HEK293 (cell line): ENCODE data around the gene TCF12.

ENCODE experiments used
- CTCF ChIA-PET: fragments of 350-600 bp; formaldehyde crosslinking; extraction: SDS; loops from one replicate; lab custom pipeline; 2021; ENCODE audit warnings: antibody characterized with exemption; lab: Yijun Ruan, JAX
- POLR2A ChIA-PET: fragments of 300-600 bp; formaldehyde crosslinking; extraction: SDS; loops from one replicate; lab custom pipeline; 2020; ENCODE audit warnings: antibody characterized with exemption, inconsistent platforms; lab: Yijun Ruan, JAX
- H3K27ac ChIP-seq: fragments of 200-500 bp; sonication (Bioruptor generic); 2 replicates; pipeline ENCODE4 v1.5.1; 2014; ENCODE audit warnings: low read depth, low read length, control low read depth, inconsistent platforms; ENCODE audit errors: extremely low read depth
- H3K36me3 ChIP-seq, 2 experiments: fragments of 200-500 bp in 1 of 2; sonication (Bioruptor generic) in 1 of 2; 1 replicate in 1 of 2; 2 replicates in 1 of 2; pipeline ENCODE4 v1.5.1; 2014 to 2017; ENCODE audit warnings: inconsistent platforms in 2 of 2, low read length in 2 of 2; ENCODE audit not compliant: control insufficient read depth in 2 of 2, insufficient read depth in 1 of 2
- H3K4me1 ChIP-seq: fragments of 200-500 bp; sonication (Bioruptor generic); 2 replicates; pipeline ENCODE4 v1.5.1; 2014; ENCODE audit warnings: mild to moderate bottlenecking, low read length, inconsistent platforms; ENCODE audit not compliant: control insufficient read depth, insufficient read depth
- H3K4me3 ChIP-seq: 2 replicates; pipeline ENCODE4 v1.5.1; 2011; ENCODE audit warnings: low read depth, mild to moderate bottlenecking, control low read depth, low read length, moderate library complexity
- H3K9me3 ChIP-seq: fragments of 200-500 bp; sonication (Bioruptor generic); 2 replicates; pipeline ENCODE4 v1.5.1; 2014; ENCODE audit warnings: low read depth, low read length, inconsistent platforms; ENCODE audit not compliant: control insufficient read depth, insufficient read depth
- BCL11B ChIP-seq: fragments of 450-650 bp; formaldehyde crosslinking; IDR thresholded peaks from 2 replicates; pipeline ENCODE4 v1.5.1; 2016; ENCODE audit warnings: low read depth, missing biosample characterization, missing genetic modification characterization
- HOXD13 ChIP-seq: sonication (generic); formaldehyde crosslinking; IDR thresholded peaks from 2 replicates; pipeline ENCODE4 v1.8.0; 2022; ENCODE audit warnings: missing genetic modification reagents, borderline replicate concordance
- KLF1 ChIP-seq: fragments of 450-650 bp; formaldehyde crosslinking; IDR thresholded peaks from 2 replicates; pipeline ENCODE4 v1.5.1; 2016; ENCODE audit warnings: missing biosample characterization, missing genetic modification characterization
- OVOL3 ChIP-seq: fragments of 450-650 bp; formaldehyde crosslinking; IDR thresholded peaks from 2 replicates; pipeline ENCODE4 v1.5.1; 2016; ENCODE audit warnings: missing biosample characterization, missing genetic modification characterization
- PRDM1 ChIP-seq: fragments of 450-650 bp; formaldehyde crosslinking; IDR thresholded peaks from 2 replicates; pipeline ENCODE4; 2016; ENCODE audit warnings: missing biosample characterization, missing genetic modification characterization
- REPIN1 ChIP-seq: fragments of 450-650 bp; formaldehyde crosslinking; IDR thresholded peaks from 2 replicates; pipeline ENCODE4 v1.5.1; 2017; ENCODE audit warnings: missing biosample characterization, missing genetic modification characterization, low read depth
- SCRT2 ChIP-seq: fragments of 450-650 bp; formaldehyde crosslinking; IDR thresholded peaks from 2 replicates; pipeline ENCODE4 v1.5.1; 2016; ENCODE audit warnings: missing biosample characterization, missing genetic modification characterization
- WT1 ChIP-seq: fragments of 450-650 bp; formaldehyde crosslinking; IDR thresholded peaks from 2 replicates; pipeline ENCODE4 v1.5.1; 2016; ENCODE audit warnings: missing biosample characterization, missing genetic modification characterization
- ZBTB1 ChIP-seq: fragments of 450-650 bp; formaldehyde crosslinking; IDR thresholded peaks from 2 replicates; pipeline ENCODE4 v1.5.1; 2016; ENCODE audit warnings: missing biosample characterization, missing genetic modification characterization
- ZNF121 ChIP-seq: fragments of 450-650 bp; formaldehyde crosslinking; IDR thresholded peaks from 2 replicates; pipeline ENCODE4 v1.5.1; 2016; ENCODE audit warnings: missing biosample characterization, missing genetic modification characterization
- ZNF140 ChIP-seq: fragments of 450-650 bp; formaldehyde crosslinking; IDR thresholded peaks from 2 replicates; pipeline ENCODE4 v1.5.1; 2016; ENCODE audit warnings: missing biosample characterization, missing genetic modification characterization
- ZNF362 ChIP-seq: fragments of 450-650 bp; formaldehyde crosslinking; IDR thresholded peaks from 2 replicates; pipeline ENCODE4 v1.5.1; 2016; ENCODE audit warnings: missing biosample characterization, missing genetic modification characterization
- ZNF37A ChIP-seq: fragments of 450-650 bp; IDR thresholded peaks from 2 replicates; pipeline ENCODE4 v1.5.1; 2018; ENCODE audit warnings: missing biosample characterization, missing genetic modification characterization
- ZNF449 ChIP-seq: fragments of 450-650 bp; formaldehyde crosslinking; IDR thresholded peaks from 2 replicates; pipeline ENCODE4 v1.5.1; 2017; ENCODE audit warnings: missing biosample characterization, mild to moderate bottlenecking, missing genetic modification characterization, moderate library complexity
- ZNF529 ChIP-seq: fragments of 450-650 bp; formaldehyde crosslinking; IDR thresholded peaks from 2 replicates; pipeline ENCODE4 v1.5.1; 2017; ENCODE audit warnings: missing genetic modification characterization, missing biosample characterization; ENCODE audit not compliant: insufficient replicate concordance
- ZNF585B ChIP-seq: fragments of 450-650 bp; formaldehyde crosslinking; IDR thresholded peaks from 2 replicates; pipeline ENCODE4 v1.5.1; 2016; ENCODE audit warnings: missing biosample characterization, missing genetic modification characterization
- ZNF623 ChIP-seq: fragments of 450-650 bp; formaldehyde crosslinking; IDR thresholded peaks from 2 replicates; pipeline ENCODE4 v1.5.1; 2016; ENCODE audit warnings: missing biosample characterization, missing genetic modification characterization
- ZNF658 ChIP-seq: fragments of 450-650 bp; formaldehyde crosslinking; IDR thresholded peaks from 2 replicates; pipeline ENCODE4; 2016; ENCODE audit warnings: missing biosample characterization, missing genetic modification characterization
- ZNF677 ChIP-seq: fragments of 450-650 bp; IDR thresholded peaks from 2 replicates; pipeline ENCODE4 v1.5.0; 2018; ENCODE audit warnings: missing biosample characterization, mild to moderate bottlenecking, missing genetic modification characterization, moderate library complexity

TCF12 gene

GRCh38 chr15:57320631-57321220, 402.3 kb downstream of the TCF12 start (continued):
- no peak for TF ChIP-seq ZNF658
- no peak for TF ChIP-seq ZNF677 (tag by site-specific recombination)
- no peak for TF ChIP-seq HOXD13 (CRISPR knock-in tag)
- TF ChIP-seq ZBTB1 (tag by site-specific recombination) = no peak
- TF ChIP-seq ZNF140 (tag by site-specific recombination) = no peak

GRCh38 chr15:57321485-57321884, 403.0 kb downstream of the TCF12 start:
- H3K4me3 ChIP-seq = no peak overlapping the region
- ChIA-PET CTCF (interaction anchor here (0.9 kb wide), 1 partner anchor 174 kb away, joined by 3 read pairs; no protein-coding TSS in a partner anchor), POLR2A (no interaction called here)
- H3K36me3 ChIP-seq = no peaks in the 10 kb centered on the region
- no peaks in the 10 kb centered on the region for H3K4me1 ChIP-seq
- H3K9me3 ChIP-seq = no peaks in the 10 kb centered on the region
- peak; percentile 58 for TF ChIP-seq ZNF623 (tag by site-specific recombination)
- no peak for TF ChIP-seq WT1 (tag by site-specific recombination)
- no peak overlapping the region for H3K27ac ChIP-seq

GRCh38 chr15:57321973-57322601, 403.6 kb downstream of the TCF12 start:
- ChIA-PET POLR2A (no interaction called here), CTCF (interaction anchor here (0.9 kb wide), 1 partner anchor 175 kb away, joined by 3 read pairs; no protein-coding TSS in a partner anchor)
- Histone ChIP-seq H3K36me3 (no peaks in the 10 kb centered on the region), H3K27ac (no peak overlapping the region), H3K9me3 (no peaks in the 10 kb centered on the region), H3K4me1 (no peaks in the 10 kb centered on the region), H3K4me3 (no peak overlapping the region)
- TF ChIP-seq ZNF37A (tag by site-specific recombination) (no peak), ZNF362 (no peak), ZNF449 (tag by site-specific recombination) (0 out of 2 replicates have a peak, but pooled peaks have one; percentile 36), ZNF121 (tag by site-specific recombination) (no peak), PRDM1 (tag by site-specific recombination) (peak; percentile 67), ZNF585B (tag by site-specific recombination) (0 out of 2 replicates have a peak, but pooled peaks have one; percentile 18)

GRCh38 chr15:57322602-57323250, 404.3 kb downstream of the TCF12 start:
- no peak overlapping the region for H3K27ac ChIP-seq

More at GRCh38 chr15:57322602-57323250, 404.3 kb downstream of the TCF12 start:
- Histone ChIP-seq H3K4me1 (no peaks in the 10 kb centered on the region), H3K4me3 (no peak overlapping the region), H3K36me3 (no peaks in the 10 kb centered on the region), H3K9me3 (no peaks in the 10 kb centered on the region)
- CTCF ChIA-PET = interaction anchor here (1.0 kb wide), 1 partner anchor 204 kb away, joined by 3 read pairs; no protein-coding TSS in a partner anchor
- TF ChIP-seq ZNF529 (no peak), REPIN1 (tag by site-specific recombination) (no peak), OVOL3 (no peak), BCL11B (tag by site-specific recombination) (no peak), SCRT2 (tag by site-specific recombination) (no peak), KLF1 (tag by site-specific recombination) (no peak)
- POLR2A ChIA-PET = no interaction called here
